ENCODE results near the gene MOGAT3. TPM values are rescaled to one million over a fixed set of nuclear protein-coding genes. Genes with fewer than 3 reads are reported as not detected.
"Not testable (repeated sequence)": the region's sequence is repeated elsewhere in the genome, so short reads cannot be mapped to it uniquely, and the experiment has no call there.

The MOGAT3 gene
- total RNA-seq, 1 experiment from 2014 or later, result 0.15 TPM

DNA sequence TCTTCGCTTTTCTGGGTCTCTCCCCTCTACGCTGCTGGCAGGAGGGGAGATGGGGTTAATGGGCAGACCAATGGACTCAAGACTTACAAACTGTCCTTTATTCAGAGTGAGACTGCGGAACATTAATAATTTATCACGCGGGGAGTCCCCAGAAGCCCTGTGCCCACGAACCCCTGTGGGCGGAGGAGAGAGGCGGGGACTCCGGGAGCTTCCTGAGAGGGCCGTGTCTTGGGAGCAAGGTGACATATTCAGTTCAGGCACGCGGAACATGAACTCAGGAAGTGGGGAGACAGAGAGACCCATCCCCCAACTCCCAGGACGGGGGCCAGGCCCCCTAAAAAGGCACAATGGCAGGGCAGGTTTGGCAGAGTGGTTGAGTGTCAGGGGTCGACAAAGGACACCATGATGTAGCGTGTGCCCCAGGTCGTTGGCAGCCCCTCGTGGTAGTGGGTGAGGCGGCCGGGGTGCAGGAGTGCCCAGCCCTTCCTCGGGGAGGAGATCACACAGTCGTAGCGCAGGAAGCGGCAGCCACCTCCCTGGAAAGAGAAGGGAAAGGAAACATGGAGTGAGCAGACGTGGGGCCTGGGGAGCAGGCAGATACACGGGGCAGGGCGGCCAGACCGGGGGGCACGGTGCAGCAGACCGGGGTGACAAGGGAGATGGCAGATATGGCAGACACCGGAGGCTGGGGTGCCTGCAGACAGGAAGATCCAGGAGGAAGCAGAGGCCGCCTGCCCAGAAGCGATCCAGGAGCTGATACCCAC, 5.2 kb upstream of the MOGAT3 start:
- Histone ChIP-seq H2BK120ac (ENCODE audit: low read depth, low read length, poor library complexity, severe bottlenecking) (no peak overlapping the region), H3T11ph (ENCODE audit: low read length) (no peak overlapping the region), H3K18ac (ENCODE audit: insufficient read length, low read depth, low read length) (no peak overlapping the region), H4K5ac (ENCODE audit: insufficient read length, low read depth, low read length) (no peak overlapping the region), H3K14ac (ENCODE audit: insufficient read depth, low read length) (no peak overlapping the region), H2BK12ac (ENCODE audit: insufficient read length, low read depth, low read length) (no peak overlapping the region), H3K23me2 (ENCODE audit: insufficient read length, low read depth, low read length, poor library complexity, severe bottlenecking) (peaks cover 3% of the 10 kb centered on the region), H3K4ac (ENCODE audit: low read depth, low read length) (no peak overlapping the region), H3K4me2 (ENCODE audit: insufficient read depth, insufficient read length, low read length) (no peak overlapping the region), H4K20me1 (ENCODE audit: control insufficient read depth, insufficient read depth, insufficient read length) (no peaks in the 10 kb centered on the region), H3K4me1 (ENCODE audit: insufficient read depth, low read length) (no peaks in the 10 kb centered on the region; the same call in 1 of the 2 replicates), H4K91ac (ENCODE audit: insufficient read length, low read depth, low read length) (no peak overlapping the region), H3K9me3 (ENCODE audit: control insufficient read depth, low read depth, low read length) (no peaks in the 10 kb centered on the region), H2BK5ac (ENCODE audit: insufficient read length, low read length) (no peak overlapping the region), H3K9ac (ENCODE audit: extremely low read depth, insufficient read length, low read length) (no peak overlapping the region), H3K27ac (ENCODE audit: insufficient read length, low read depth, low read length) (no peak overlapping the region), H2BK20ac (ENCODE audit: low read depth, low read length, poor library complexity, severe bottlenecking) (no peak overlapping the region), H2AK5ac (ENCODE audit: insufficient read length, low read length) (no peak overlapping the region), H3K27me3 (ENCODE audit: insufficient read depth, low read length) (no peaks in the 10 kb centered on the region), H3K79me2 (ENCODE audit: insufficient read depth, low read length) (no peaks in the 10 kb centered on the region), H3K79me1 (ENCODE audit: insufficient read depth, low read depth, low read length, poor library complexity, severe bottlenecking) (no peaks in the 10 kb centered on the region), H3K23ac (ENCODE audit: insufficient read length, low read depth, low read length) (no peak overlapping the region), H3K56ac (ENCODE audit: insufficient read length, low read depth, low read length) (no peak overlapping the region), H2BK15ac (ENCODE audit: low read depth, low read length) (no peak overlapping the region), H2AFZ (ENCODE audit: low read length) (no peak overlapping the region), H4K8ac (replicated peaks; ENCODE audit: insufficient read length, low read depth, low read length) (no peak overlapping the region)
- no CpG with 5 or more reads among the region's 32 CpGs for WGBS (ENCODE audit: extremely low coverage, insufficient read length, low lambda C conversion rate)
- Mint-ChIP-seq H3K4me1 (peaks cover 2 to 3% of the 10 kb centered on the region in 2 experiments), H3K27me3 (ENCODE audit: low read depth) (peaks cover 10% of the 10 kb centered on the region), H3K27ac (peak overlapping the region; percentile 49 to 72 (median 52); a peak in 5 of 7 replicates), H3K4me3 (no peak overlapping the region), H3K36me3 (ENCODE audit: insufficient read depth in 1 of 3, low read depth in 3 of 3) (peaks cover 7 to 38% (median 19%) of the 10 kb centered on the region in 3 experiments; a peak in 6 of 7 replicates), H3K9me3 (no peaks in the 10 kb centered on the region)
- no peak for TF ChIP-seq CTCF (conservative IDR thresholded peaks at IDR 0.05)
- DNase-seq, result no peak

- H3K4ac ChIP-seq (ENCODE audit: low read depth, low read length); H3T11ph ChIP-seq (ENCODE audit: low read length); H3K27me3 ChIP-seq (ENCODE audit: insufficient read depth, low read length); H3K9me3 Mint-ChIP-seq; H2BK15ac ChIP-seq (ENCODE audit: low read depth, low read length); H4K5ac ChIP-seq (ENCODE audit: insufficient read length, low read depth, low read length); H3K4me2 ChIP-seq (ENCODE audit: insufficient read depth, insufficient read length, low read length); H2BK120ac ChIP-seq (ENCODE audit: low read depth, low read length, poor library complexity, severe bottlenecking); H3K4me1 ChIP-seq (ENCODE audit: insufficient read depth, low read length); H4K91ac ChIP-seq (ENCODE audit: insufficient read length, low read depth, low read length); H4K8ac ChIP-seq (replicated peaks; ENCODE audit: insufficient read length, low read depth, low read length); H4K20me1 ChIP-seq (ENCODE audit: control insufficient read depth, insufficient read depth, insufficient read length); H3K4me3 Mint-ChIP-seq; H3K79me1 ChIP-seq (ENCODE audit: insufficient read depth, low read depth, low read length, poor library complexity, severe bottlenecking); H3K23me2 ChIP-seq (ENCODE audit: insufficient read length, low read depth, low read length, poor library complexity, severe bottlenecking); H3K9ac ChIP-seq (ENCODE audit: extremely low read depth, insufficient read length, low read length); H2AK5ac ChIP-seq (ENCODE audit: insufficient read length, low read length); H2BK12ac ChIP-seq (ENCODE audit: insufficient read length, low read depth, low read length); H3K14ac ChIP-seq (ENCODE audit: insufficient read depth, low read length); H3K79me2 ChIP-seq (ENCODE audit: insufficient read depth, low read length); H3K9me3 ChIP-seq (ENCODE audit: control insufficient read depth, low read depth, low read length); H3K27ac Mint-ChIP-seq; H2AFZ ChIP-seq (ENCODE audit: low read length); H3K18ac ChIP-seq (ENCODE audit: insufficient read length, low read depth, low read length); DNase-seq; H3K56ac ChIP-seq (ENCODE audit: insufficient read length, low read depth, low read length); H3K27ac ChIP-seq (ENCODE audit: insufficient read length, low read depth, low read length); H2BK20ac ChIP-seq (ENCODE audit: low read depth, low read length, poor library complexity, severe bottlenecking); H2BK5ac ChIP-seq (ENCODE audit: insufficient read length, low read length); H3K23ac ChIP-seq (ENCODE audit: insufficient read length, low read depth, low read length): not testable (repeated sequence)
- Mint-ChIP-seq H3K36me3 (ENCODE audit: insufficient read depth in 1 of 3, low read depth in 3 of 3) (peaks cover 3 to 24% (median 12%) of the 10 kb centered on the region in 3 experiments; a peak in 5 of 7 replicates), H3K4me1 (peaks cover 14 to 16% of the 10 kb centered on the region in 2 experiments), H3K27me3 (ENCODE audit: low read depth) (peaks cover 12% of the 10 kb centered on the region)
- no CpG with 5 or more reads among the region's 22 CpGs for WGBS (ENCODE audit: extremely low coverage, insufficient read length, low lambda C conversion rate)
Observed at GRCh38 chr7:101203740-101204738, 3.2 kb upstream of the MOGAT3 start.
